Caco-2 (cell line): ENCODE data around the gene CAMK4. TPM values are rescaled to one million over a fixed set of nuclear protein-coding genes. Genes with fewer than 3 reads are reported as not detected.

ENCODE experiments used
- BruUV-seq: library from RNA; stranded (reverse); fragments of 400-500 nt; replicated peaks from 2 replicates; lab custom pipeline; 2021; lab: Mats Ljungman, UMichigan
- CTCF ChIA-PET: fragments of 300-600 bp; sonication (Branson Sonifier 250); formaldehyde crosslinking; loops from one replicate; lab custom pipeline; 2022; ENCODE audit warnings: antibody characterized with exemption; lab: Charles Lee
- POLR2A ChIA-PET: fragments of 300-600 bp; sonication (Branson Sonifier 250); formaldehyde crosslinking; loops from one replicate; lab custom pipeline; 2022; ENCODE audit warnings: antibody characterized with exemption; lab: Charles Lee
- DNase-seq, 2 experiments: peaks; one replicate each; pipeline versions ENCODE4 v3.0.0 to v3.0.0-alpha.2; 2020 to 2022
- H3K27me3 ChIP-seq: replicated peaks from 2 replicates; pipeline ENCODE4 v1.6.0; 2011; ENCODE audit warnings: low read length; ENCODE audit not compliant: control insufficient read depth, insufficient read depth
- H3K36me3 ChIP-seq: 2 replicates; pipeline ENCODE4 v1.5.1; 2011; ENCODE audit warnings: low read length; ENCODE audit not compliant: control insufficient read depth, insufficient read depth
- H3K4me1 ChIP-seq: fragments of 250-450 bp; sonication (Bioruptor Pico); 2 replicates; pipeline ENCODE4 v1.5.1; 2020; ENCODE audit warnings: mild to moderate bottlenecking
- H3K4me3 ChIP-seq: 2 replicates; pipeline ENCODE4 v1.5.1; 2011; ENCODE audit warnings: low read depth, mild to moderate bottlenecking, control low read depth, low read length
- H3K9me3 ChIP-seq: fragments of 250-450 bp; sonication (Bioruptor Pico); 2 replicates; pipeline ENCODE4 v1.5.1; 2020; ENCODE audit warnings: mild to moderate bottlenecking, moderate library complexity
- H3K27ac Mint-ChIP-seq: one replicate; pipeline ENCODE4 v1.8.0; 2022; ENCODE audit warnings: mixed read lengths; ENCODE audit not compliant: unreplicated experiment
- H3K27me3 Mint-ChIP-seq: one replicate; pipeline ENCODE4 v1.8.0; 2022; ENCODE audit warnings: mixed read lengths; ENCODE audit not compliant: insufficient read depth, unreplicated experiment
- H3K36me3 Mint-ChIP-seq: one replicate; pipeline ENCODE4 v1.8.0; 2022; ENCODE audit warnings: mild to moderate bottlenecking, mixed read lengths; ENCODE audit not compliant: insufficient read depth, unreplicated experiment
- H3K4me1 Mint-ChIP-seq: one replicate; pipeline ENCODE4 v1.8.0; 2022; ENCODE audit warnings: low read depth, mixed read lengths; ENCODE audit not compliant: unreplicated experiment
- H3K4me3 Mint-ChIP-seq: one replicate; pipeline ENCODE4 v1.8.0; 2022; ENCODE audit warnings: mild to moderate bottlenecking, moderate library complexity, mixed read lengths; ENCODE audit not compliant: unreplicated experiment
- H3K9me3 Mint-ChIP-seq: one replicate; pipeline ENCODE4 v1.8.0; 2022; ENCODE audit warnings: mixed read lengths; ENCODE audit not compliant: unreplicated experiment
- CTCF ChIP-seq, 2 experiments: fragments of 200-600 bp in 1 of 2; IDR thresholded peaks; 1 replicate in 1 of 2; 2 replicates in 1 of 2; pipeline versions ENCODE4 v1.5.1 to v1.8.0; 2011 to 2022; ENCODE audit warnings: antibody characterized with exemption in 1 of 2, control low read depth in 1 of 2, inconsistent platforms in 1 of 2, low read depth in 1 of 2, low read length in 1 of 2, mild to moderate bottlenecking in 1 of 2, moderate library complexity in 1 of 2; ENCODE audit not compliant: insufficient read depth in 1 of 2, severe bottlenecking in 1 of 2, unreplicated experiment in 1 of 2
- intact Hi-C: fragments of 100-400 bp; cut with micrococcal nuclease; formaldehyde crosslinking; loops from one replicate; pipeline ENCODE4 v1.10.0; 2022; ENCODE audit not compliant: unreplicated experiment
- total RNA-seq: library from RNA; stranded (reverse); gene quantifications from 2 replicates; pipeline ENCODE4 v1.2.3, GENCODE V29; 2022

CAMK4 gene
- total RNA-seq, 1 experiment from 2014 or later = not detected

DNA sequence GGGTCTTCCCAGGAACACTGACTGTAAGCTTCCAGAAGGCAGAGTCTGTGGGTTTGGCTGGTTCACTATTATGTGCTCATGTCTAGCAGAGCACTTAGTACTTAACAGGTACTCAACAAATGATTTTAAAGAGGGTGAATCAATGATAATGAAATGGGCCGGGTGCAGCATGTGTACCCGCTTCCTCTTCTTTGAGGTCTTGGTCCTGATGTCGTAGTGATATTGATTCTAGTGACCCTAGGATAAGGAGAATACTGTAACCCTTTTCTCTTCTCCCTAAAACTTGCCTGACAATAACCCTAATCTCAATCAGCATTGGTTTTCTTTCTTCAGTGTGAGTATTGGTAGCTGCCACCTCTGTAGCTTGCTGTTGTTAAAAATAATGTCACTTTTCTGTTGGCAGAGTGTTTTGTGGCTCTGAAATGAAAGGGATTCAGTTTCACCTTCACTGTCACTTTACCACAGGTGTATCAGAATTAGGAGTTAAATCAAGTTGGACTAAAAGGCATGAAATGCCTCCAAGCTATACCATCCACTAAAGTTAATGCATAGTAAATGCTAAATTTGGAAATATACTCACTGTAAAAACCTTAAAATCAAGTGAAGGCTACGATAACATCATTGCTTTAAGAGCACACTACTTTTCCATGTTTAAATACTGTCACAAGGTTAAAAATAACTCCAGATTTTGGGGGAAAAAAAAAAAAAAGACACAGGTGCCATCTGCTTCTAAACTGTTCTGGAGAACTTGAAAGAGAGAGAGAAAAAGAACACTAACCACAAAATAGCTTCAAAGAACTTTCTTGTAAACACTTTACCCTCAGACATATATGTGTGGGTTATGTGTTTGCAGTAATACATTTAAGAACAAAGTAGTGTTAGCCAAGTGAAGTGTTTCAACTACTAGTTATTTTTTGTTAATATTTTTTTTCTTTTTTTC, 6.0 kb downstream of the CAMK4 start:
- Mint-ChIP-seq H3K4me3 (no peak overlapping the region), H3K27me3 (peaks cover 30% of the 10 kb centered on the region), H3K9me3 (no peaks in the 10 kb centered on the region), H3K4me1 (no peaks in the 10 kb centered on the region), H3K27ac (no peak overlapping the region), H3K36me3 (no peaks in the 10 kb centered on the region)
- ChIA-PET CTCF (no interaction called here), POLR2A (no interaction called here)
- intact Hi-C loops = no loop called here
- no peaks in the 10 kb centered on the region for H3K4me1 ChIP-seq
- TF ChIP-seq CTCF (IDR thresholded peaks at IDR 0.05; ENCODE audit: insufficient read depth in 1 of 2, low read depth in 1 of 2, low read length in 1 of 2, severe bottlenecking in 1 of 2, unreplicated experiment in 1 of 2) = no peak
- H3K9me3 ChIP-seq = no peaks in the 10 kb centered on the region
- H3K4me3 ChIP-seq = no peak overlapping the region
- no peaks in the 10 kb centered on the region for H3K36me3 ChIP-seq
- H3K27me3 ChIP-seq = peaks cover 2% of the 10 kb centered on the region
- no TSS peak for BruUV-seq
- no peak for DNase-seq

- BruUV-seq = no TSS peak
- H3K27me3 Mint-ChIP-seq = peaks cover 27% of the 10 kb centered on the region
- H3K4me1 Mint-ChIP-seq = no peaks in the 10 kb centered on the region
- no peaks in the 10 kb centered on the region for H3K4me1 ChIP-seq
- DNase-seq = no peak
- no peak overlapping the region for H3K4me3 Mint-ChIP-seq
- ChIA-PET POLR2A (no interaction called here), CTCF (no interaction called here)
- no peaks in the 10 kb centered on the region for H3K36me3 Mint-ChIP-seq
- no peaks in the 10 kb centered on the region for H3K9me3 Mint-ChIP-seq
- H3K36me3 ChIP-seq = no peaks in the 10 kb centered on the region
- intact Hi-C loops = no loop called here
- H3K27ac Mint-ChIP-seq = no peak overlapping the region
- no peaks in the 10 kb centered on the region for H3K9me3 ChIP-seq
- no peak overlapping the region for H3K4me3 ChIP-seq
- peaks cover 2% of the 10 kb centered on the region; the same call in 1 of the 2 replicates for H3K27me3 ChIP-seq
- TF ChIP-seq CTCF (IDR thresholded peaks at IDR 0.05; ENCODE audit: insufficient read depth in 1 of 2, low read depth in 1 of 2, low read length in 1 of 2, severe bottlenecking in 1 of 2, unreplicated experiment in 1 of 2) = no peak
These were observed 6.9 kb downstream of the CAMK4 start for GRCh38 chr5:111231119-111231518.

GRCh38 chr5:111232311-111233051, 8.3 kb downstream of the CAMK4 start:
- Mint-ChIP-seq H3K36me3 (no peaks in the 10 kb centered on the region), H3K9me3 (no peaks in the 10 kb centered on the region), H3K27ac (no peak overlapping the region), H3K27me3 (peaks cover 23% of the 10 kb centered on the region), H3K4me3 (no peak overlapping the region), H3K4me1 (no peaks in the 10 kb centered on the region)
- no peak overlapping the region for H3K4me3 ChIP-seq
- intact Hi-C loops = no loop called here
- TF ChIP-seq CTCF (IDR thresholded peaks at IDR 0.05; ENCODE audit: insufficient read depth in 1 of 2, low read depth in 1 of 2, low read length in 1 of 2, severe bottlenecking in 1 of 2, unreplicated experiment in 1 of 2) = no peak
- H3K4me1 ChIP-seq = no peaks in the 10 kb centered on the region
- POLR2A ChIA-PET = no interaction called here
- CTCF ChIA-PET = no interaction called here
- no TSS peak for BruUV-seq
- peaks cover 4% of the 10 kb centered on the region for H3K27me3 ChIP-seq
- no peaks in the 10 kb centered on the region for H3K9me3 ChIP-seq
- DNase-seq = no peak
- H3K36me3 ChIP-seq = no peaks in the 10 kb centered on the region
